Hepatocyte (in vitro differentiated cells): ENCODE results near the gene ARHGAP22. TPM values are rescaled to one million over a fixed set of nuclear protein-coding genes. Genes with fewer than 3 reads are reported as not detected.

Experiments
- DNase-seq: peaks from one replicate; pipeline ENCODE4 v3.0.0-alpha.2; 2016; ENCODE audit warnings: low spot score
- H2AFZ ChIP-seq: fragments of 200-600 bp; sonication (generic); 2 replicates; pipeline ENCODE4 v1.6.0; 2016; ENCODE audit warnings: antibody characterized with exemption, mild to moderate bottlenecking
- H3K27ac ChIP-seq: fragments of 200-600 bp; sonication (generic); 2 replicates; pipeline ENCODE4 v1.5.1; 2016; ENCODE audit warnings: mild to moderate bottlenecking
- H3K27me3 ChIP-seq: fragments of 200-600 bp; sonication (generic); 2 replicates; pipeline ENCODE4 v1.6.1; 2016
- H3K36me3 ChIP-seq: fragments of 200-600 bp; sonication (generic); replicated peaks from 2 replicates; pipeline ENCODE4 v1.5.1; 2016; ENCODE audit warnings: low read depth; ENCODE audit not compliant: insufficient read depth
- H3K4me1 ChIP-seq: fragments of 200-600 bp; sonication (generic); 2 replicates; pipeline ENCODE4 v1.5.1; 2016; ENCODE audit warnings: mild to moderate bottlenecking, moderate library complexity; ENCODE audit not compliant: insufficient read depth
- H3K4me2 ChIP-seq: fragments of 200-600 bp; sonication (generic); 2 replicates; pipeline ENCODE4 v1.6.0; 2016
- H3K4me3 ChIP-seq: fragments of 200-600 bp; sonication (generic); 2 replicates; pipeline ENCODE4 v1.5.1; 2016; ENCODE audit warnings: mild to moderate bottlenecking
- H3K79me2 ChIP-seq: fragments of 200-600 bp; sonication (generic); 2 replicates; pipeline ENCODE4 v1.6.0; 2017; ENCODE audit warnings: mild to moderate bottlenecking
- H3K9me2 ChIP-seq: fragments of 200-600 bp; sonication (generic); replicated peaks from 2 replicates; pipeline ENCODE4 v1.6.0; 2017; ENCODE audit warnings: mild to moderate bottlenecking; ENCODE audit not compliant: insufficient read depth
- H3K9me3 ChIP-seq: fragments of 200-600 bp; sonication (generic); 2 replicates; pipeline ENCODE4 v1.5.1; 2016; ENCODE audit warnings: low read depth, mild to moderate bottlenecking
- H4K20me1 ChIP-seq: fragments of 200-600 bp; sonication (generic); 2 replicates; pipeline ENCODE4 v1.6.0; 2016; ENCODE audit warnings: mild to moderate bottlenecking; ENCODE audit not compliant: insufficient read depth, poor library complexity, severe bottlenecking
- EZH2 ChIP-seq: fragments of 200-600 bp; sonication (generic); IDR thresholded peaks from 2 replicates; pipeline ENCODE4 v1.6.1; 2016; ENCODE audit warnings: antibody characterized with exemption, mild to moderate bottlenecking, borderline replicate concordance
- EZH2phosphoT487 ChIP-seq: fragments of 200-600 bp; sonication (generic); IDR thresholded peaks from one replicate; pipeline ENCODE4 v1.6.1; 2018; ENCODE audit warnings: antibody characterized with exemption, mild to moderate bottlenecking, low read depth, moderate library complexity; ENCODE audit not compliant: unreplicated experiment, severe bottlenecking
- WGBS: methylation state at CpG from one replicate; pipeline ENCODE4 v1.1.6; 2016; ENCODE audit warnings: low lambda C conversion rate; ENCODE audit errors: missing lambda C conversion rate; 5-methylcytosine and 5-hydroxymethylcytosine counted together
- polyA plus RNA-seq: library from polyadenylated mRNA; unstranded; fragments of >200 nt; fragmentation: Nextera tagmentation; extraction: Ambion mirVana; gene quantifications from 2 replicates; pipeline ENCODE4 v1.2.1, GENCODE V29; 2016
- total RNA-seq: library from RNA; depleted of rRNA; stranded (reverse); fragments of >200 nt; gene quantifications from 2 replicates; pipeline ENCODE4 v1.2.3, GENCODE V29; 2014
- TF ChIP-seq, protein P1 (sequence below): fragments of 200-600 bp; sonication (generic); IDR thresholded peaks from 2 replicates; pipeline ENCODE4 v1.5.1; 2016; ENCODE audit warnings: antibody characterized with exemption, mild to moderate bottlenecking; ENCODE audit not compliant: poor library complexity

ARHGAP22 gene
- total and polyA plus RNA-seq, 2 experiments from 2014 or later = 1.7 to 1.8 TPM

DNA sequence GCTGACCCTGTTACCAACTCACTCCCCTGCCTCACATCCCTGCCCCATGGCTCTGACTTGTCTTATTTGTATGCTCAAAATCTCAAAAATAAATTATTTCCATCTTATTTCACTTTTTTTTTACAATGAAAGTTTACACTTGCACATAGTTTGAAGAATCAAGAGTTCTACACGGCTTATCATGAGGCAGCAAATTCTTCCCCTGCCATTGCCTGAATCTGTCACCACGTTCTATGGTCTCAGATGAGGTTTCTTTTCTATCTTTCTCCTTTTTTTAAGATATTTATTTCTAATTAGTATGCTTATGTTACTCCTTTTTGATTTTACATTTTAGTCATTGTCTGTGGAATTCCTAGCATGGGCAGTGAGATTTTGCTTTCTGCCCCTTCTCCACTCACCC lies 28.4 kb downstream of the ARHGAP22 start:
- 78% methylated on average over 2 of the region's 2 CpGs for WGBS
- Histone ChIP-seq H3K9me2 (no peaks in the 10 kb centered on the region), H2AFZ (no peak overlapping the region), H3K4me1 (no peaks in the 10 kb centered on the region), H3K36me3 (no peaks in the 10 kb centered on the region), H3K4me3 (no peak overlapping the region), H3K27me3 (no peaks in the 10 kb centered on the region), H3K4me2 (no peak overlapping the region), H3K79me2 (no peaks in the 10 kb centered on the region), H3K27ac (no peak overlapping the region), H4K20me1 (no peaks in the 10 kb centered on the region), H3K9me3 (no peaks in the 10 kb centered on the region)
- TF ChIP-seq EZH2 = no peak
- no peak for TF ChIP-seq EZH2phosphoT487
- TF ChIP-seq, protein P1, sequence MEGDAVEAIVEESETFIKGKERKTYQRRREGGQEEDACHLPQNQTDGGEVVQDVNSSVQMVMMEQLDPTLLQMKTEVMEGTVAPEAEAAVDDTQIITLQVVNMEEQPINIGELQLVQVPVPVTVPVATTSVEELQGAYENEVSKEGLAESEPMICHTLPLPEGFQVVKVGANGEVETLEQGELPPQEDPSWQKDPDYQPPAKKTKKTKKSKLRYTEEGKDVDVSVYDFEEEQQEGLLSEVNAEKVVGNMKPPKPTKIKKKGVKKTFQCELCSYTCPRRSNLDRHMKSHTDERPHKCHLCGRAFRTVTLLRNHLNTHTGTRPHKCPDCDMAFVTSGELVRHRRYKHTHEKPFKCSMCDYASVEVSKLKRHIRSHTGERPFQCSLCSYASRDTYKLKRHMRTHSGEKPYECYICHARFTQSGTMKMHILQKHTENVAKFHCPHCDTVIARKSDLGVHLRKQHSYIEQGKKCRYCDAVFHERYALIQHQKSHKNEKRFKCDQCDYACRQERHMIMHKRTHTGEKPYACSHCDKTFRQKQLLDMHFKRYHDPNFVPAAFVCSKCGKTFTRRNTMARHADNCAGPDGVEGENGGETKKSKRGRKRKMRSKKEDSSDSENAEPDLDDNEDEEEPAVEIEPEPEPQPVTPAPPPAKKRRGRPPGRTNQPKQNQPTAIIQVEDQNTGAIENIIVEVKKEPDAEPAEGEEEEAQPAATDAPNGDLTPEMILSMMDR = no peak
- no peak for DNase-seq

DNA sequence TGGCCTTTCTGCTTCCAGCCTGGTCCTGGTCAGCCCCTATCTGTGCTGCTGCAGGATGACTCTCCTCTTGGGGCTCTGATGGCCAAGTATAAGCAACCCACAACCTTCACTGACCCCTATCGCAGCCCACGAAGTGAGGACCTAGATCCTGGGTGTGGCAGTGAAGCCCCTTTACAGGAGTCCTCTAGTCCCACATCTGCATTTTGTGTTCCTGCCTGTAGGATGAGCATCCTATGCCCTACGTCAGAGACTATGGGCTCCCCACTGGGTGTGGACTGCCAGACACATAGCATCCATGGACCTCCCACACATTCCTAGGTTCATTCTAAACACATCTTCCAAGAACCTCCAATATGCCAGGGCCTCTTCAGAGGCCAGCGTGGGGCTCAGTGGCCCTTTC lies 29.0 kb downstream of the ARHGAP22 start:
- Histone ChIP-seq H3K9me3 (no peaks in the 10 kb centered on the region), H4K20me1 (no peaks in the 10 kb centered on the region), H2AFZ (no peak overlapping the region), H3K9me2 (no peaks in the 10 kb centered on the region), H3K27me3 (no peaks in the 10 kb centered on the region), H3K4me3 (no peak overlapping the region), H3K4me2 (no peak overlapping the region), H3K79me2 (no peaks in the 10 kb centered on the region), H3K36me3 (no peaks in the 10 kb centered on the region), H3K27ac (no peak overlapping the region), H3K4me1 (no peaks in the 10 kb centered on the region)
- no peak for TF ChIP-seq EZH2phosphoT487
- TF ChIP-seq, protein P1 = no peak
- TF ChIP-seq EZH2 = no peak
- 87% methylated on average over 4 of the region's 4 CpGs for WGBS
- no peak for DNase-seq

DNA sequence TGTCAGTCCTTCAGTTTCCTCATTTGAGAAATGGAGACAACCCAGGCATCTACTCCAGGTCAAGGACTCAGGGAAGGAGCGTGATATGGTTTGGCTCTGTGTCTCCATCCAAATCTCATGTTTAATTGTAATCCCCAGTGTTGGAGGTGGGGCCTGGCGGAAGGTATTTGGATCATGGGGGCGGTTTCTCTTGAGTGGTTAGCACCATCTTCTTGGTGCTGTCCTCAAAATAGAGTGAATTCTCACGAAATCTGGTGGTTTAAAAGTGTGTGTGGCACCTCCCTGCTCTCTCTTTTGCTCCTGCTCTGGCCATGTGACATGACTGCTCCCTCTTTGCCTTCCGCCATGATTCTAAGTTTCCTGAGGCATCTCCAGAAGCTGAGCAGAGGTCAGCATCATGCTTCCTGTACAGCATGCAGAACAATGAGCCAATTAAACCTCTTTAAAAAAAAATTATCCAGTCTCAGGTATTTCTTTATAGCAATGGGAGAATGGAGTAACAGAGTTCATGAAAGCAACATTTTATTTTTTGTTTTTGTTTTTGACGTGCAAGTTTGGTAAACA lies 30.0 kb downstream of the ARHGAP22 start:
- H3K9me3 ChIP-seq = no peaks in the 10 kb centered on the region
- H3K9me2 ChIP-seq = no peaks in the 10 kb centered on the region
- TF ChIP-seq, protein P1 = no peak
- no peak for TF ChIP-seq EZH2
- no peak for TF ChIP-seq EZH2phosphoT487
- no peak for DNase-seq
- no peaks in the 10 kb centered on the region for H3K79me2 ChIP-seq
- WGBS = 82% methylated on average over 6 of the region's 6 CpGs
- no peaks in the 10 kb centered on the region for H3K36me3 ChIP-seq
- no peaks in the 10 kb centered on the region for H3K27me3 ChIP-seq
- no peaks in the 10 kb centered on the region for H4K20me1 ChIP-seq
- H3K4me1 ChIP-seq = no peaks in the 10 kb centered on the region
- H2AFZ ChIP-seq = no peak overlapping the region
- H3K27ac ChIP-seq = no peak overlapping the region
- H3K4me2 ChIP-seq = no peak overlapping the region
- H3K4me3 ChIP-seq = no peak overlapping the region
